Transverse colon (tissue), 4 donors: ENCODE results near the gene OR10K2.

Experiments
- POLR2A ChIP-seq: fragments of 450-650 bp; IDR thresholded peaks from one replicate; pipeline ENCODE4 v1.6.1; 2016; ENCODE audit warnings: antibody characterized with exemption, mild to moderate bottlenecking, moderate library complexity
- POLR2AphosphoS5 ChIP-seq, 3 donors: sonication (generic); formaldehyde crosslinking; IDR thresholded peaks; one replicate each; pipeline ENCODE4 v1.6.1; 2016; ENCODE audit warnings: antibody characterized with exemption in 3 of 3
- TF ChIP-seq, protein P1 (sequence below), 5 experiments: fragments of 200-600 bp in 3 of 5; fragments of 450-650 bp in 2 of 5; sonication (generic) in 3 of 5; IDR thresholded peaks; 1 replicate in 2 of 5; 2 replicates in 3 of 5; pipeline ENCODE4 v1.5.1; 2016 to 2017; ENCODE audit warnings: antibody characterized with exemption in 5 of 5, inconsistent platforms in 3 of 5, mild to moderate bottlenecking in 2 of 5, moderate library complexity in 1 of 5

DNA sequence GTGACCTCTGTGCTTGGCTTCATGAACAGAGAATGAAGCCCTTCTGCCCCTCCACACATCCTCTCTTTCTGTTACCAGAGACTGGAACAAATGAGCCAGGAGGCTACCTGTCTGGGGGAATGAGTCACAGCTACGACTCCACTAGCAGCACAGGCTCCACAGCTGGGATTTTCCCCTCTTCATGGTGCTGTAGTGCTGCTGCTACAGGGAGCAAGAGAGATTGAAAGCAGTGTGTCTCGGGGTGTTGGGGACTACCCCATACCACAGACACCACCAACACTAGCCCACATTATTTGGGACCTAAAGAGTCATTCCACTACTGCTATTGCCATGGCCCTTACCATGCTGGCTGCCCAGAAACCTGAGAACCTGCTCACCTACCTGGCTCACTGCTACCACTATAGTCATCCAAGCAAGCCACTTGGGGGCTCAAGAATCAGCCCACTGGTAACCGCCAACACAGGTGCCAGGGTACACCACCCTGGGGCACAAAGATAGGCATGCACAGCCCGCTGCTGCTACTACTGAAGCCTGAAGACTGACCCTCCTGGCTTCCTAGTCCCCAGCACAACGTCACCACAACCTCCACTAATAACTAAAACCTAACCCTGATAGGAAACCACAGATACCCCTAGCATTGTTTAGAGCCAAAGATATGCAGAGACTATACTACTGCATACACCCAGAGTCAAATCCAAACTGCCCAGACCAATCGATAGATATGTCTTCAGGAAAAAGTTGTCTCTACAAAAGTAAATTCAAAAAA lies 54.7 kb downstream of the OR10K2 start:
- TF ChIP-seq, protein P1, sequence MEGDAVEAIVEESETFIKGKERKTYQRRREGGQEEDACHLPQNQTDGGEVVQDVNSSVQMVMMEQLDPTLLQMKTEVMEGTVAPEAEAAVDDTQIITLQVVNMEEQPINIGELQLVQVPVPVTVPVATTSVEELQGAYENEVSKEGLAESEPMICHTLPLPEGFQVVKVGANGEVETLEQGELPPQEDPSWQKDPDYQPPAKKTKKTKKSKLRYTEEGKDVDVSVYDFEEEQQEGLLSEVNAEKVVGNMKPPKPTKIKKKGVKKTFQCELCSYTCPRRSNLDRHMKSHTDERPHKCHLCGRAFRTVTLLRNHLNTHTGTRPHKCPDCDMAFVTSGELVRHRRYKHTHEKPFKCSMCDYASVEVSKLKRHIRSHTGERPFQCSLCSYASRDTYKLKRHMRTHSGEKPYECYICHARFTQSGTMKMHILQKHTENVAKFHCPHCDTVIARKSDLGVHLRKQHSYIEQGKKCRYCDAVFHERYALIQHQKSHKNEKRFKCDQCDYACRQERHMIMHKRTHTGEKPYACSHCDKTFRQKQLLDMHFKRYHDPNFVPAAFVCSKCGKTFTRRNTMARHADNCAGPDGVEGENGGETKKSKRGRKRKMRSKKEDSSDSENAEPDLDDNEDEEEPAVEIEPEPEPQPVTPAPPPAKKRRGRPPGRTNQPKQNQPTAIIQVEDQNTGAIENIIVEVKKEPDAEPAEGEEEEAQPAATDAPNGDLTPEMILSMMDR (IDR thresholded peaks at IDR 0.05), result no peak
- no peak for TF ChIP-seq POLR2AphosphoS5 (IDR thresholded peaks at IDR 0.05)
- TF ChIP-seq POLR2A, result no peak
